Measurements from ENCODE around the gene CD83. TPM values are rescaled to one million over a fixed set of nuclear protein-coding genes. Genes with fewer than 3 reads are reported as not detected.

CD83 gene
- total RNA-seq, 1 experiment from 2014 or later, result 7.0 TPM

DNA sequence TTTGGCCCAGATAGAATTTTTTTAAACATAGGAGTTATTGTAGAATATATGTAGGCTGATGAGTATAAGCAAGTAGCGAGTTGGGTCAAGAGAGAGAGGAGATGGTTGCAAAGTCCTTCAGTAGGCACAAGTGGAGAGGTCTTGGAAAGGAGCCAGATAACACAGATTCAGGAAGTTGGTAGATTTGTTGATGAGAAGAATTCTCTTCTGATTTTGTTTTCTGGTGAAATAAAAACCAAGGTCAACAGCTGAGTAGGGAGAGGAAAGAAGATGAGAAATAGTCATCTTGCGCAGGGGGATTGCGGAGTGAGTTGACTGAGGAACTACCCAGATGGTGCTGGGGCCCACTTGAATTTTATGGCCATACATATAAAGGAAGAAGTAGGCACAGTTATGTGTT lies 17.4 kb upstream of the CD83 start:
- no peaks in the 10 kb centered on the region for H3K36me3 Mint-ChIP-seq (ENCODE audit: insufficient read depth in 1 of 3, low read depth in 3 of 3)
- Histone ChIP-seq H2BK20ac (ENCODE audit: low read depth, low read length, poor library complexity, severe bottlenecking) (no peak overlapping the region), H4K5ac (ENCODE audit: insufficient read length, low read depth, low read length) (no peak overlapping the region), H3K18ac (ENCODE audit: insufficient read length, low read depth, low read length) (no peak overlapping the region), H3K4me2 (ENCODE audit: insufficient read depth, insufficient read length, low read length) (no peak overlapping the region), H4K20me1 (ENCODE audit: control insufficient read depth, insufficient read depth, insufficient read length) (no peaks in the 10 kb centered on the region), H3K79me2 (ENCODE audit: insufficient read depth, low read length) (no peaks in the 10 kb centered on the region), H3K9me3 (ENCODE audit: control insufficient read depth, low read depth, low read length) (no peaks in the 10 kb centered on the region), H3K23me2 (ENCODE audit: insufficient read length, low read depth, low read length, poor library complexity, severe bottlenecking) (no peaks in the 10 kb centered on the region), H4K91ac (ENCODE audit: insufficient read length, low read depth, low read length) (no peak overlapping the region), H3K56ac (ENCODE audit: insufficient read length, low read depth, low read length) (no peak overlapping the region), H3K14ac (ENCODE audit: insufficient read depth, low read length) (no peak overlapping the region), H2BK12ac (ENCODE audit: insufficient read length, low read depth, low read length) (no peak overlapping the region), H3K27ac (ENCODE audit: insufficient read length, low read depth, low read length) (no peak overlapping the region), H2BK15ac (ENCODE audit: low read depth, low read length) (no peak overlapping the region), H2AK5ac (ENCODE audit: insufficient read length, low read length) (no peak overlapping the region), H3T11ph (ENCODE audit: low read length) (no peak overlapping the region), H3K4ac (ENCODE audit: low read depth, low read length) (no peak overlapping the region), H2AFZ (ENCODE audit: low read length) (no peak overlapping the region), H3K4me1 (ENCODE audit: insufficient read depth, low read length) (no peaks in the 10 kb centered on the region), H3K27me3 (ENCODE audit: insufficient read depth, low read length) (no peaks in the 10 kb centered on the region), H3K79me1 (ENCODE audit: insufficient read depth, low read depth, low read length, poor library complexity, severe bottlenecking) (no peaks in the 10 kb centered on the region), H3K9ac (ENCODE audit: extremely low read depth, insufficient read length, low read length) (no peak overlapping the region), H2BK5ac (ENCODE audit: insufficient read length, low read length) (no peak overlapping the region), H4K8ac (replicated peaks; ENCODE audit: insufficient read length, low read depth, low read length) (no peak overlapping the region), H2BK120ac (ENCODE audit: low read depth, low read length, poor library complexity, severe bottlenecking) (no peak overlapping the region), H3K23ac (ENCODE audit: insufficient read length, low read depth, low read length) (no peak overlapping the region)
- TF ChIP-seq, protein P1, sequence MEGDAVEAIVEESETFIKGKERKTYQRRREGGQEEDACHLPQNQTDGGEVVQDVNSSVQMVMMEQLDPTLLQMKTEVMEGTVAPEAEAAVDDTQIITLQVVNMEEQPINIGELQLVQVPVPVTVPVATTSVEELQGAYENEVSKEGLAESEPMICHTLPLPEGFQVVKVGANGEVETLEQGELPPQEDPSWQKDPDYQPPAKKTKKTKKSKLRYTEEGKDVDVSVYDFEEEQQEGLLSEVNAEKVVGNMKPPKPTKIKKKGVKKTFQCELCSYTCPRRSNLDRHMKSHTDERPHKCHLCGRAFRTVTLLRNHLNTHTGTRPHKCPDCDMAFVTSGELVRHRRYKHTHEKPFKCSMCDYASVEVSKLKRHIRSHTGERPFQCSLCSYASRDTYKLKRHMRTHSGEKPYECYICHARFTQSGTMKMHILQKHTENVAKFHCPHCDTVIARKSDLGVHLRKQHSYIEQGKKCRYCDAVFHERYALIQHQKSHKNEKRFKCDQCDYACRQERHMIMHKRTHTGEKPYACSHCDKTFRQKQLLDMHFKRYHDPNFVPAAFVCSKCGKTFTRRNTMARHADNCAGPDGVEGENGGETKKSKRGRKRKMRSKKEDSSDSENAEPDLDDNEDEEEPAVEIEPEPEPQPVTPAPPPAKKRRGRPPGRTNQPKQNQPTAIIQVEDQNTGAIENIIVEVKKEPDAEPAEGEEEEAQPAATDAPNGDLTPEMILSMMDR (conservative IDR thresholded peaks at IDR 0.05), result no peak
- no CpG with 5 or more reads among the region's 3 CpGs for WGBS (ENCODE audit: extremely low coverage, insufficient read length, low lambda C conversion rate)
- no peak overlapping the region for H3K4me3 Mint-ChIP-seq
- no peak for DNase-seq
- no peak overlapping the region for H3K27ac Mint-ChIP-seq
- no peaks in the 10 kb centered on the region; a peak in 1 of 5 replicates for H3K9me3 Mint-ChIP-seq
- H3K27me3 Mint-ChIP-seq (ENCODE audit: low read depth), result peaks cover 14% of the 10 kb centered on the region
- peaks cover under 1 to 3% of the 10 kb centered on the region in 2 experiments; a peak in 1 of 4 replicates for H3K4me1 Mint-ChIP-seq
